Measurements from ENCODE around the gene CX3CL1. TPM values are rescaled to one million over a fixed set of nuclear protein-coding genes. Genes with fewer than 3 reads are reported as not detected.

The CX3CL1 gene
- total RNA-seq, 1 donor from 2014 or later, result 9.6 TPM

DNA sequence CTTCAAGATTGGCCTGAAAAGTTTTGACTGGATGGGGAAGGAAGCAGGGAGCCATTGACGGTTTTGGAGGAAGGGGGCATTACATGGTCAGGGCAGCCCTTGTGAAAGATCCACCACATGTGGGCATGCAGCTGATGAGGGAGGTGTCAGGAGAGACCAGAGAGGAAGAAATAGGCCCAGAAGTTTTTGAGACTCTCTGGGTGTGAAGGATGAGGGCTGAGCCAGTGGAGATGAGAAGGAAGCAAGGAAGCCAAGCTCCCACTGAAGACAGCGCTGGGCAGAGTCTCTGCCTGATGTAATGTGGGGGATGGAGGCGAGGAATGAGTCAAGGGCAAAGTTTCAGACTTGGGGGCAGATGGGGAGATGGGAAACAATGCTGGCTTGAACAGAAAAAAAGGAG, 32.8 kb downstream of the CX3CL1 start:
- Mint-ChIP-seq H3K9me3 (ENCODE audit: unreplicated experiment) (no peaks in the 10 kb centered on the region), H3K4me3 (ENCODE audit: unreplicated experiment) (no peak overlapping the region), H3K27me3 (ENCODE audit: low read depth, unreplicated experiment) (peaks cover 19% of the 10 kb centered on the region), H3K27ac (ENCODE audit: unreplicated experiment) (no peak overlapping the region), H3K36me3 (ENCODE audit: low read depth, unreplicated experiment) (no peaks in the 10 kb centered on the region), H3K4me1 (ENCODE audit: low read depth, unreplicated experiment) (peaks cover 1% of the 10 kb centered on the region)
- H3K27me3 ChIP-seq (ENCODE audit: insufficient read depth, low read length), result peaks cover 3% of the 10 kb centered on the region
- H3K27ac ChIP-seq (ENCODE audit: low read depth, low read length), result no peak overlapping the region
- no peak overlapping the region for H2AFZ ChIP-seq (ENCODE audit: low read depth, low read length)
- H4K20me1 ChIP-seq (ENCODE audit: insufficient read depth, low read length), result no peaks in the 10 kb centered on the region
- H3K9ac ChIP-seq (ENCODE audit: low read length), result no peak overlapping the region
- no peak for TF ChIP-seq EZH2 (IDR thresholded peaks at IDR 0.05; ENCODE audit: insufficient read depth, low read length)
- TF ChIP-seq, protein P1, sequence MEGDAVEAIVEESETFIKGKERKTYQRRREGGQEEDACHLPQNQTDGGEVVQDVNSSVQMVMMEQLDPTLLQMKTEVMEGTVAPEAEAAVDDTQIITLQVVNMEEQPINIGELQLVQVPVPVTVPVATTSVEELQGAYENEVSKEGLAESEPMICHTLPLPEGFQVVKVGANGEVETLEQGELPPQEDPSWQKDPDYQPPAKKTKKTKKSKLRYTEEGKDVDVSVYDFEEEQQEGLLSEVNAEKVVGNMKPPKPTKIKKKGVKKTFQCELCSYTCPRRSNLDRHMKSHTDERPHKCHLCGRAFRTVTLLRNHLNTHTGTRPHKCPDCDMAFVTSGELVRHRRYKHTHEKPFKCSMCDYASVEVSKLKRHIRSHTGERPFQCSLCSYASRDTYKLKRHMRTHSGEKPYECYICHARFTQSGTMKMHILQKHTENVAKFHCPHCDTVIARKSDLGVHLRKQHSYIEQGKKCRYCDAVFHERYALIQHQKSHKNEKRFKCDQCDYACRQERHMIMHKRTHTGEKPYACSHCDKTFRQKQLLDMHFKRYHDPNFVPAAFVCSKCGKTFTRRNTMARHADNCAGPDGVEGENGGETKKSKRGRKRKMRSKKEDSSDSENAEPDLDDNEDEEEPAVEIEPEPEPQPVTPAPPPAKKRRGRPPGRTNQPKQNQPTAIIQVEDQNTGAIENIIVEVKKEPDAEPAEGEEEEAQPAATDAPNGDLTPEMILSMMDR (IDR thresholded peaks at IDR 0.05; ENCODE audit: insufficient read depth, low read depth, low read length), result no peak
- DNase-seq (ENCODE audit: low read depth) (no peak), FAIRE-seq (no peak)
- H3K4me1 ChIP-seq (ENCODE audit: insufficient read depth, low read length), result no peaks in the 10 kb centered on the region
- H3K4me3 ChIP-seq (ENCODE audit: insufficient read depth, low read depth, low read length), result no peak overlapping the region
- no peaks in the 10 kb centered on the region for H3K36me3 ChIP-seq (ENCODE audit: insufficient read depth, low read length)
- no peak overlapping the region for H3K4me2 ChIP-seq (ENCODE audit: low read length)
- H3K9me3 ChIP-seq (ENCODE audit: insufficient read depth, low read depth, low read length), result no peaks in the 10 kb centered on the region
- H3K79me2 ChIP-seq (ENCODE audit: insufficient read depth, low read length), result no peaks in the 10 kb centered on the region

GRCh38 chr16:57406881-57407280, 34.6 kb downstream of the CX3CL1 start:
- H3K36me3 Mint-ChIP-seq (ENCODE audit: low read depth, unreplicated experiment), result no peaks in the 10 kb centered on the region
- Histone ChIP-seq H3K27ac (ENCODE audit: low read depth, low read length) (no peak overlapping the region), H3K27me3 (ENCODE audit: insufficient read depth, low read length) (peaks cover 3% of the 10 kb centered on the region), H3K4me3 (ENCODE audit: insufficient read depth, low read depth, low read length) (no peak overlapping the region), H3K4me2 (ENCODE audit: low read length) (no peak overlapping the region), H3K9ac (ENCODE audit: low read length) (no peak overlapping the region), H3K9me3 (ENCODE audit: insufficient read depth, low read depth, low read length) (no peaks in the 10 kb centered on the region), H4K20me1 (ENCODE audit: insufficient read depth, low read length) (no peaks in the 10 kb centered on the region), H3K79me2 (ENCODE audit: insufficient read depth, low read length) (no peaks in the 10 kb centered on the region), H3K36me3 (ENCODE audit: insufficient read depth, low read length) (no peaks in the 10 kb centered on the region), H3K4me1 (ENCODE audit: insufficient read depth, low read length) (no peaks in the 10 kb centered on the region), H2AFZ (ENCODE audit: low read depth, low read length) (no peak overlapping the region)
- H3K27ac Mint-ChIP-seq (ENCODE audit: unreplicated experiment), result no peak overlapping the region
- TF ChIP-seq, protein P1 (IDR thresholded peaks at IDR 0.05; ENCODE audit: insufficient read depth, low read depth, low read length), result no peak
- no peak for TF ChIP-seq EZH2 (IDR thresholded peaks at IDR 0.05; ENCODE audit: insufficient read depth, low read length)
- H3K4me1 Mint-ChIP-seq (ENCODE audit: low read depth, unreplicated experiment), result peaks cover 1% of the 10 kb centered on the region
- H3K9me3 Mint-ChIP-seq (ENCODE audit: unreplicated experiment), result no peaks in the 10 kb centered on the region
- DNase-seq (ENCODE audit: low read depth) (no peak), FAIRE-seq (no peak)
- peaks cover 27% of the 10 kb centered on the region for H3K27me3 Mint-ChIP-seq (ENCODE audit: low read depth, unreplicated experiment)
- H3K4me3 Mint-ChIP-seq (ENCODE audit: unreplicated experiment), result no peak overlapping the region

GRCh38 chr16:57407521-57408353, 35.4 kb downstream of the CX3CL1 start:
- Histone ChIP-seq H3K4me1 (ENCODE audit: insufficient read depth, low read length) (no peaks in the 10 kb centered on the region), H4K20me1 (ENCODE audit: insufficient read depth, low read length) (no peaks in the 10 kb centered on the region), H3K27ac (ENCODE audit: low read depth, low read length) (no peak overlapping the region), H3K4me2 (ENCODE audit: low read length) (no peak overlapping the region), H3K79me2 (ENCODE audit: insufficient read depth, low read length) (no peaks in the 10 kb centered on the region), H3K9me3 (ENCODE audit: insufficient read depth, low read depth, low read length) (no peaks in the 10 kb centered on the region), H3K27me3 (ENCODE audit: insufficient read depth, low read length) (peaks cover 3% of the 10 kb centered on the region), H3K4me3 (ENCODE audit: insufficient read depth, low read depth, low read length) (no peak overlapping the region), H3K9ac (ENCODE audit: low read length) (no peak overlapping the region), H2AFZ (ENCODE audit: low read depth, low read length) (no peak overlapping the region), H3K36me3 (ENCODE audit: insufficient read depth, low read length) (no peaks in the 10 kb centered on the region)
- H3K4me1 Mint-ChIP-seq (ENCODE audit: low read depth, unreplicated experiment), result peaks cover 1% of the 10 kb centered on the region
- no peak for DNase-seq (ENCODE audit: low read depth)
- H3K27ac Mint-ChIP-seq (ENCODE audit: unreplicated experiment), result no peak overlapping the region
- TF ChIP-seq, protein P1 (IDR thresholded peaks at IDR 0.05; ENCODE audit: insufficient read depth, low read depth, low read length), result no peak
- TF ChIP-seq EZH2 (IDR thresholded peaks at IDR 0.05; ENCODE audit: insufficient read depth, low read length), result no peak
- no peaks in the 10 kb centered on the region for H3K9me3 Mint-ChIP-seq (ENCODE audit: unreplicated experiment)
- no peaks in the 10 kb centered on the region for H3K36me3 Mint-ChIP-seq (ENCODE audit: low read depth, unreplicated experiment)
- H3K4me3 Mint-ChIP-seq (ENCODE audit: unreplicated experiment), result no peak overlapping the region
- H3K27me3 Mint-ChIP-seq (ENCODE audit: low read depth, unreplicated experiment), result peaks cover 31% of the 10 kb centered on the region
- no peak for FAIRE-seq
